ENCODE data around the gene PRRT1.

Gene PRRT1

DNA sequence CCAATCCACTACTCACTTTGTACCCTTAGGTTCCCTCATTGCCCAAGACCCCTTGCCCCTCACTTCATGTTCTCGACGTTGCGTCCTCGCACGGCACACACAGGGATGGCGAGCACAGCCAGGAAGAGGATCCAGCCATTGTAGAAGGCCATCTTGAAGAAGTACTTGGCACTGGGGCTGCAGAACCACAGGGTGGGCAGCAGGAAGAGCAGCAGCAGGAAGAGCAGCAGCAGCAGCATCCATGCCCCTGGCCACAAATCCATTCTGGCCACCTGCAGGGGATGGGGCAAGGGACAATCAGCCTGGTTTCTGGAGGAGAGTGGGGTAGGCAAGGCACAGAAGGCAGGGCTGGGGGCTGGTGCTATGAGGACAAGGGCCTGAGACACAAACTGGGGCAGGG lies 19.5 kb upstream of the PRRT1 start:
- Histone ChIP-seq H3K79me2 (ENCODE audit: insufficient read depth, low read length) (peaks cover 19% of the 10 kb centered on the region), H3K27me3 (ENCODE audit: low read length) (no peaks in the 10 kb centered on the region), H4K20me1 (ENCODE audit: low read depth, low read length) (no peaks in the 10 kb centered on the region)

DNA sequence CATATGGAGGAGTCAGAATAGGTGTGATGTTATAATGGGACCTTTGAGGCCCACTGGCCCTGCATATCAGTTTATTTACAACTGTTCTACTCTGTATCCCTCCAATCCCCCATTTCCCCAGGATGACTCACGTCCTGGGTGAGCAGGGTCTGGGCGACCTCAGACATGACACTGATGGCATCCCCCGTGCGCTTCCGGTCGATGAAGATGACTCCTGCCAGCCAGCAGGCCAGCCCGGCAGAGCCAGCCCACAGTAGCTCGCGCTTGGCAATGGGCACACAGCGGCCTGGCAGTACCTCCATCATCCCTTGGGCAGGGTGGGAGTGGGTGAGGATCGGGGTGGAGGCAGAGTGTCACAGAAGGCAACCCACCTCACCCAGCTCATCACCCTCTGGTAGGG lies 18.6 kb upstream of the PRRT1 start:
- Histone ChIP-seq H3K9me2 (replicated peaks; ENCODE audit: insufficient read depth, low read length) (no peaks in the 10 kb centered on the region), H3K36me3 (ENCODE audit: low read length) (no peaks in the 10 kb centered on the region), H3K79me2 (ENCODE audit: insufficient read depth, low read length) (peaks cover 14% of the 10 kb centered on the region), H3F3A (ENCODE audit: insufficient read depth) (no peaks in the 10 kb centered on the region), H3K9me3 (ENCODE audit: insufficient read depth, low read length) (no peaks in the 10 kb centered on the region), H3K4me3 (ENCODE audit: insufficient read depth, low read length, poor library complexity, severe bottlenecking) (no peak overlapping the region), H3K9ac (ENCODE audit: low read length) (no peak overlapping the region), H2AFZ (ENCODE audit: low read depth, low read length, severe bottlenecking) (no peak overlapping the region), H3K27me3 (ENCODE audit: low read length) (no peaks in the 10 kb centered on the region), H3K27ac (ENCODE audit: low read depth, low read length) (no peak overlapping the region), H4K20me1 (ENCODE audit: low read depth, low read length) (no peaks in the 10 kb centered on the region), H3K4me2 (ENCODE audit: low read depth, low read length, poor library complexity, severe bottlenecking) (no peak overlapping the region)
- TF ChIP-seq, protein P1, sequence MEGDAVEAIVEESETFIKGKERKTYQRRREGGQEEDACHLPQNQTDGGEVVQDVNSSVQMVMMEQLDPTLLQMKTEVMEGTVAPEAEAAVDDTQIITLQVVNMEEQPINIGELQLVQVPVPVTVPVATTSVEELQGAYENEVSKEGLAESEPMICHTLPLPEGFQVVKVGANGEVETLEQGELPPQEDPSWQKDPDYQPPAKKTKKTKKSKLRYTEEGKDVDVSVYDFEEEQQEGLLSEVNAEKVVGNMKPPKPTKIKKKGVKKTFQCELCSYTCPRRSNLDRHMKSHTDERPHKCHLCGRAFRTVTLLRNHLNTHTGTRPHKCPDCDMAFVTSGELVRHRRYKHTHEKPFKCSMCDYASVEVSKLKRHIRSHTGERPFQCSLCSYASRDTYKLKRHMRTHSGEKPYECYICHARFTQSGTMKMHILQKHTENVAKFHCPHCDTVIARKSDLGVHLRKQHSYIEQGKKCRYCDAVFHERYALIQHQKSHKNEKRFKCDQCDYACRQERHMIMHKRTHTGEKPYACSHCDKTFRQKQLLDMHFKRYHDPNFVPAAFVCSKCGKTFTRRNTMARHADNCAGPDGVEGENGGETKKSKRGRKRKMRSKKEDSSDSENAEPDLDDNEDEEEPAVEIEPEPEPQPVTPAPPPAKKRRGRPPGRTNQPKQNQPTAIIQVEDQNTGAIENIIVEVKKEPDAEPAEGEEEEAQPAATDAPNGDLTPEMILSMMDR (IDR thresholded peaks at IDR 0.05; ENCODE audit: insufficient read depth, low read length, poor library complexity, severe bottlenecking), result no peak
- TF ChIP-seq EZH2phosphoT487 (conservative IDR thresholded peaks at IDR 0.05; ENCODE audit: low read length), result no peak

More for the DNA sequence above, 19.5 kb upstream of the PRRT1 start:
- Histone ChIP-seq H3K36me3 (ENCODE audit: low read length) (no peaks in the 10 kb centered on the region), H3F3A (ENCODE audit: insufficient read depth) (peaks cover 1% of the 10 kb centered on the region), H3K9ac (ENCODE audit: low read length) (no peak overlapping the region), H3K4me3 (ENCODE audit: insufficient read depth, low read length, poor library complexity, severe bottlenecking) (no peak overlapping the region), H3K9me2 (replicated peaks; ENCODE audit: insufficient read depth, low read length) (no peaks in the 10 kb centered on the region), H3K27ac (ENCODE audit: low read depth, low read length) (no peak overlapping the region), H2AFZ (ENCODE audit: low read depth, low read length, severe bottlenecking) (no peak overlapping the region), H3K4me2 (ENCODE audit: low read depth, low read length, poor library complexity, severe bottlenecking) (no peak overlapping the region), H3K9me3 (ENCODE audit: insufficient read depth, low read length) (no peaks in the 10 kb centered on the region)
- TF ChIP-seq, protein P1 (IDR thresholded peaks at IDR 0.05; ENCODE audit: insufficient read depth, low read length, poor library complexity, severe bottlenecking), result no peak
- TF ChIP-seq EZH2phosphoT487 (conservative IDR thresholded peaks at IDR 0.05; ENCODE audit: low read length), result no peak

DNA sequence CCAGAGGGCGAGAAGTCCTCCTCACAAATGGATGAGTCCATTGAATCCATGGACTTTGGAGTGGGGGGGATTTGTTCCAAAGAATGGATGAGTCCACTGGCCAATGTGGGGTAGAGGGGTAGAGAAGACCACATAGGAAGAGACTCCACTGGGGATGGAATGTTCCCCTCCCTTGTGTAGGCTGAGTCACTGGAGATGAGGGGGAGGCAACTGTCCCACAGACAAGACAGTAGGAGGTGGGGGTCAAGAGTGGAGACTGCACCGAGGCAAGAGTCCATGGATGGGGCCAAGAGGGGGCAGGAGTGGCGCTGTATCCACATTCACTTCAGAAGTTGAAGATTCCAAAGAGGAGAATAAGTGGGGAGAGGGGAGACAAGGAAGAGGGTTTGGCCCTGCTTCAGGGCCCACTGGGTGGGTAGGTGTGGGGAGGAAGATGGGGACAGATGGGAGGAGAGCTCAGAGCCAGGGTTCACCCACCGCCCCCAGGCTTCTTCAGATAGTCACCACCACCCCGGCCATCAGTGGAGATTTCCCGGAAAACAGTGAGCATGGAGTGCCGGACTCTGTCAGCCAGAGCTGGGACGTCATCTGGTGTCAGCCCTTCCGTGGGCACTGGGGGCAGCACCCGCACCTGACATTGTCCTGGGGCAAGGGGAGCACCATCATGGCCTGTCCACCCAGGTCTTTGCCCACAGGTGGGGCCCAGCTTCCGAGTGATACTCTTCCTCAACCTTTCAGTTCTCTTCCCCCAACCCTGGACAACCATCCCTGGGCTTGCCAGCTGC lies 17.3 kb upstream of the PRRT1 start:
- H3K9me2 ChIP-seq (replicated peaks; ENCODE audit: insufficient read depth, low read length), result no peaks in the 10 kb centered on the region
- H3K9me3 ChIP-seq (ENCODE audit: insufficient read depth, low read length), result no peaks in the 10 kb centered on the region
- no peak for TF ChIP-seq EZH2phosphoT487 (conservative IDR thresholded peaks at IDR 0.05; ENCODE audit: low read length)
- TF ChIP-seq, protein P1 (IDR thresholded peaks at IDR 0.05; ENCODE audit: insufficient read depth, low read length, poor library complexity, severe bottlenecking), result no peak
- H3K4me3 ChIP-seq (ENCODE audit: insufficient read depth, low read length, poor library complexity, severe bottlenecking), result no peak overlapping the region
- no peak overlapping the region for H2AFZ ChIP-seq (ENCODE audit: low read depth, low read length, severe bottlenecking)
- no peak overlapping the region for H3K27ac ChIP-seq (ENCODE audit: low read depth, low read length)
- H4K20me1 ChIP-seq (ENCODE audit: low read depth, low read length), result no peaks in the 10 kb centered on the region
- no peaks in the 10 kb centered on the region for H3F3A ChIP-seq (ENCODE audit: insufficient read depth)
- H3K79me2 ChIP-seq (ENCODE audit: insufficient read depth, low read length), result peaks cover under 1% of the 10 kb centered on the region; the same call in 1 of the 2 replicates
- H3K9ac ChIP-seq (ENCODE audit: low read length), result no peak overlapping the region
- H3K36me3 ChIP-seq (ENCODE audit: low read length), result no peaks in the 10 kb centered on the region
- no peaks in the 10 kb centered on the region for H3K27me3 ChIP-seq (ENCODE audit: low read length)
- no peak overlapping the region for H3K4me2 ChIP-seq (ENCODE audit: low read depth, low read length, poor library complexity, severe bottlenecking)

All from SU-DHL-6 (cell line).